NCI-H1417 treated with DMSO at 0.1 percent for 48 hours (cell line): Measurements from ENCODE around the gene CREBRF.

ENCODE experiments used
- DNase-seq: peaks from one replicate; lab custom pipeline; 2025; lab: John Stamatoyannopoulos, UW

Gene CREBRF

DNA sequence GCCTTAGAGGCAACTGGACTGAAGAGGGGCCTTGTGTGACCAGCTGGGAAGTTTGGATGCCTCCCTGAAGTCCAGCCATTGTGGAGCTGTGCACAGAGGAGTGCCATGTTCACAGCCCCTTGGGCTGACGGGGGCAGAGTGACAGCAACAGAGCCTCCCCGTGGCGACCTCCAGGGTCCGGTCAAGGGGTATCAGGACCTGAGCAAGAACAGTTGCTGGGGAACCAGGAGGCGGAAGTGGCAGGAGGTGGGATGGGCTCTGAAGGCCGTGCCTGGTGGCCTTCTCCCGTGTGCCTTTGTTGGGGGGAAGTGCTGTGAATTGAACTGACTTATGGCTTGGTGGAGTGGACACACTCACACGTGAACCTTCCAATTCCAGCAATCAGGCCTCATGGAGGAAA, 102.2 kb downstream of the CREBRF start:
- no peak for DNase-seq

DNA sequence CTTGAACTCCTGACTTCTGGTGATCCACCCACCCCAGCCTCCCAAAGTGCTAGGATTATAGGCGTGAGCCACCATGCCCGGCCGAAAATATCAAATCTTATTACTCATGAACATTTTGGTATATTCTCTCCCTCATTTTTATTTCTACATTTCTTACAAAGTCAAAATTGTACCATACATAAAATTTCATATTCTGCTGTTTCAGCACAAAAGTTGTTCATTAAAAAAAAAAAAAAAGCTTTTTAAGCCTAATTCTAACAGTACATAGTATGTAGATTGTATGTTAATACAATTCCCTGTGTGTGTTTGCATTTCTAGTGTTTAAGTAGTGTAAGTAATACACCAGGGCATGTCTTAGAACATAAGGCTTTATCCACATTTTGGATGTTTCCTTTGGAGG, 103.1 kb downstream of the CREBRF start:
- no peak for DNase-seq

GRCh38 chr5:173161148-173161547, 105.0 kb downstream of the CREBRF start:
- no peak for DNase-seq

- no peak for DNase-seq
These were observed 107.1 kb downstream of the CREBRF start for GRCh38 chr5:173163219-173163618.

DNA sequence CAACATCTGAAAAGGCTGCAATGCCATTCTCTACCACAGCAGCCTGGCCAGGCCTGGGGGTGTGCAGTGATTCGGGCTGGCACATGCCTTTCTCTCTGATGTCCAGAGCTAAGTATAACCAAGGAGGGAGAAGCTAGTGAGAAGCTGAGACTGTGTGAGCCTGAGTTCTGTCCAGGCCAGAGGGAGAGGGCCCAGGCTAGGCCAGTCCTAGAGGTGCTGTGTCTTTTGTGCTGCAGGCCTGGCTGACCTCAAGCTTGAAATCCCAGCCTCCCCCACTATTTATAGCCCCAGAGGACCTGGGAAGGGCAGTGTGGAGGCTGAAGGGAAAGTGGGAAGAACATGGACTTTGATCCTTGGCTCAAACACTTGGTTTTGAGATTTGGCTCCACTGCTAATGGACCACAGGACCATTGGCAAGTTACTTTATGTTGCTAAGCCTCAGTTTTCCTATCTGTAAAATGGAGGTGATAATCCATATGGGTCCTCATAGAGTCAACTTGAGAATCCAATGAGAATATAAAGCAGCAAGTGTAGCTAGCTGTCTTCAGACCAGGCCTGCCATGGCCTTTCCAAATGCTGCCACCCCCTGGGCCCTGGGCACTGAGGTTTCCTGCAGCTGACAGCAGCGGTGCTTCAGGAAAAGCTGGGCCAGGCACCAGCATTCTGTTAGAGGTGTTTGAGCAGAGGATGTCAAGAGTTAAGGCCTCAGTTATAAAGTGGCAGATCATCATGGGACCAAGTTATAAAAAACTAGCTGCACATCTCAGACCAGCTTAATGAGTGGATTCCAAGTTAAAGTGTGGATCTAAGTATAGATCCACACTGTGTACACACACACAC, 109.2 kb downstream of the CREBRF start:
- DNase-seq, result no peak

DNA sequence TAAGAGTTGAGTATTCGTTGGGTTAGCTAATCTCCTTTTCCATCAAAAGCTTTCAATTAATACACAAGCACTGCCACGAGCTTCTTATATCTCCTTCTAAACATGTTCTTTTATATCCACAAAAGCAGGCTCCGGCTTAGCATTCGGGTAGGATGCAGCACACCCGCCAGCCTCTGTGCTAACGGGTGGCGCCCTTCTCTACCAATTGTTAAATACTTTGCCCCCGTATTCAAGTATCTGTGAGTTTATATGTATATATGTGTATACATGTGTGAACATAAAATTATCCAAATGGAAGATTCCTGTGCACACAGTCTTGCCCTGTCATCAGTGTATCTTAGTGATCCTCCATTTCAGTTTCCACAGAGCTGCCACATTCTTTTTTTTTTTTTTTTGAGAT, 116.0 kb downstream of the CREBRF start:
- no peak for DNase-seq

DNA sequence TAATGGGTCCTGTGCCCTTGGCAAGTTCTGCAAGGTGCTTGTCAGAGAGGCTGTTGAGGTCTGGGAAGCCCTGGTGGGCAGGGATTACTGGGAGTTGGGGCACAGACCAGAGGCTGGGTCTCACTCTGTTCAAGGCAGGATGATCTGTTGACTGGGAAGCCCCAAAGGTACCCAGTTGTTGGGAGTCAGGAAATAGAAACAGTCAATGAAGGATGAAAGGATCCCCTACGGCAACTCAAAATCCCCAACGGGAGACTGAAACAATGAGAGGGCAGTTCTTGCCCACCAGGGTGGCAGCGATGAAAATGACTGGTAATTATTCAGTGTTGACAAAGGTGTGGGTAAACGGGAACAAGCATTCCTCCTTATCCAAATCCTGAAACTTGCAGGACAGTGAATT, 119.4 kb downstream of the CREBRF start:
- DNase-seq, result no peak

GRCh38 chr5:173178369-173178910, 122.3 kb downstream of the CREBRF start:
- peak; percentile 1 for DNase-seq

DNA sequence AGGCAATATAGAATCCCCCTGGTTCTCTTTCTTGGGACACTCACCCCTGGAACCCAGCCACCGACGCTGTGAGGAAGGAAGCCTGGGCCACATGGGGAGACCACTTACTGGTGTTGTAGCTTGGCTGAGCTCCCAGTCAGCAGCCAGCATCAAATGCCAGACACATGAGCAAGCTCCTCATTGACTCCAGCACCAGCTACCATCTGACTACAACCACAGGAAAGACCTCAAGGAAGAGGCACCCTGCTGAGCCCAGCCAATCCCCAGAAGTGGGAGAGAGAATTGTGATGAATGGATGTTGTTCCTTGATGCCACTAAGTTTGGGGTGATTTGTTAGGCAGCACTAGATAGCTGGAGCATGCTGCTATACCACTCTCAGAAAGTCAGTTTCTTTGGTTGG, 124.2 kb downstream of the CREBRF start:
- DNase-seq, result no peak

DNA sequence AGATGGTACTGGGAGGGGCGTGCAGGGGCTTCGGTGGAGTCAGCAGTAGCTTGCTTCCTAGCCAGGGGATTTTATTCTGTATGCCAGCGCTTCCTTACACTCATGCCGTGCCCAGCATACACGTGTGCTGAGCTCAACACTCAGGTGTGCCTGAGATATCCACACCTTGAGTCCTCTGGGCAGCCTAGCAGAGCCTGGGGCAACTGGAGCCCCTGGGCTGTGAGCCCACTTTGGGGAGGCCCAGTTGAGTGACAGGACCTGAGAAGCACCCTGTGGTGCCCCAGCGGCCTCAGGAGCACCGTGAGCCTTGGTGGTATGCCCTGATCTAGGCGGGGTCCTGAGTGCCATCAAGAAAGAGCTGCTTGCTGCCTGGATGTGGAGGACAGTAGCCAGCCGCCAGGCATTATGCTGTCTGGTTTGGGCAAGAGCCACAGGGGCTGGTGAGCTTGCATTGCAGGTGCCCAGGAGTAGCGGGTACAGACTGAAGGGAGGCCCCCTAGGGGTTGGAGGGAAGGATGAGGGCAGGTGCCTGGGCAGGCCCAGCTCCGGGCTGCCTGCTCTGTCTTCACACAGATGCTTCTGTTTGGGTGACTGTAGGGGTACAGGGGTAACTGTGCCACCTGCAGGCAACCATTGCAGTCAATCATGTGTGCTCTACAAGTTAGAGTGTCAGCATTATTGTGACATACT, 131.0 kb downstream of the CREBRF start:
- DNase-seq, result no peak

GRCh38 chr5:173188280-173188679, 132.1 kb downstream of the CREBRF start:
- DNase-seq, result no peak
